GM18870 (cell line): ENCODE measurements around the gene MAL.
"Not testable (repeated sequence)": the region's sequence is repeated elsewhere in the genome, so short reads cannot be mapped to it uniquely, and the experiment has no call there.

Experiments
- ATAC-seq: cut with Tn5 transposase; IDR thresholded peaks from one replicate; pipeline ENCODE4 v1.9.1; 2021; ENCODE audit warnings: moderate library complexity; ENCODE audit not compliant: unreplicated experiment

Gene MAL

DNA sequence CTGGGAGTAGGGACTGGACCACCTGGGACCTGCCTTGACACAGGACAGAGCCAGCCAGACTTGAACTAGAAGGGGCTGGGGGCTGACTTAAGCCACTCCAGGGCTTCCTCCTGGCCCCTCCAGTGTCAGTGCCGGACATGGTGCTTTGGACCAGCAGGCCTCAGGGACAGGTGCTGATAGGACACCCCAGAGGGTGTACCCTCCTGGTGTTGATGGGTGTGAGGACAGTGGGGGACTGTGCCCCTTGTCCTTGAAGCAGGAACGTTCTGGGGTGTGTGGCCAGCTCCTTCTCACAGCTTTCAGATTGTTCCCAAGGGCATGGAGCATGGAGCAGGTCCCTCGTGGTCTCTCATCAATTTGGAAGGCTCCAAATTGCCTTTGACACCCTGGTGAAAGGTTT lies 6.8 kb downstream of the MAL start:
- no peak for ATAC-seq

DNA sequence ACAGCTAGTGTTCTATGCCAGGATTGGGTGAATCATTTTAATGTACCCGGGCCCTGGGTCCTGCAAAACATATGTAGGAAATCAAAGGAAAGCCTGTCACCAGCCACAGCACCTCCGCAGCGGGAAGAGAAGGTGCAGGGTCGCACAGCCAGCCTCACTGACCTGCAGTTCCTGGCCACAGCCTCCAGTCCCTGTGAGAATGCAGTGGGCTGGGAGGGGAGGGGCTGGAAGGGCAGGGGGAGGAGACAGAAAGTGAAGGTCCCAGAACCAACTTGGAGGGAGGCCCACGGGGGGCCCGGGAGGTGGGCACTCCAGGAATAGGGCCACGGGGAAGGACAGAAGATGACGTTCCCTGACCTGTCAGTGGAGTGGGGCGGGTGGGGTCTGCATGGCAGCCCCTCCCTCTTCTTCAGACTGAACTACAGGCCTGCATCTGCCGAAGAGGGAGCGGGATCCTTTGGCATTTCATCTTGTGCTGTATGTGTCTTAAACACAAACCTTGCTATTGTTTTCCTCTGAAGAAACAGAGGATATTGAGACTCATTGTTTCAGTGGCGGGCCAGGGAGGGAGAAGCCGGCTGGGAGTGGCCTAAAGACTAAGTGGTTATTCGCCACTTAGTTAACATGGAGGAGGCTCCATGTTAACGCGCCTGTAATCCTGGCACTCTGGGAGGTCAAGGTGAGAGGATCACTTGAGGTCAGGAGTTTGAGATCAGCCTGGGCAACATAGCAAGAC lies 7.5 kb downstream of the MAL start:
- ATAC-seq = no peak

DNA sequence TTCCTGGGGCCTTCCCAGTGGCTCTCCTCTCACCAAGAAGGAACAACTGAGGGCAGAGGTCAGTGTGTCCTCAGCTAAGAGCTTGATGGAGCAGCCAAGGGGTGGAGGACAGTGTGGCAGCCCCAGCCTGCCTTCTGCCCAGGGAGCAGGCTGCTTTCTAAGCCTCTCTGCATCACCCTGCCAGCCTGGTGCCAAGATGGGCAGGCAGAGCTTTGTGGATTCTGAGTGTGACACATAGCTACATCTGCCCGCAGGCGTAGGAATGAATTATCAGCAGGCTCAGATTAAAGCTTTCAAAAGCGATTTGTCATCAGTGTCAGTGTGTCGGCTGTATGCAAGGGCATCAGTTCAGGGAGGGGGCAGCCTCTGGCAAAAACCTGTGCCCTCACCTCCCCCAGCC lies 8.7 kb downstream of the MAL start:
- no peak for ATAC-seq

DNA sequence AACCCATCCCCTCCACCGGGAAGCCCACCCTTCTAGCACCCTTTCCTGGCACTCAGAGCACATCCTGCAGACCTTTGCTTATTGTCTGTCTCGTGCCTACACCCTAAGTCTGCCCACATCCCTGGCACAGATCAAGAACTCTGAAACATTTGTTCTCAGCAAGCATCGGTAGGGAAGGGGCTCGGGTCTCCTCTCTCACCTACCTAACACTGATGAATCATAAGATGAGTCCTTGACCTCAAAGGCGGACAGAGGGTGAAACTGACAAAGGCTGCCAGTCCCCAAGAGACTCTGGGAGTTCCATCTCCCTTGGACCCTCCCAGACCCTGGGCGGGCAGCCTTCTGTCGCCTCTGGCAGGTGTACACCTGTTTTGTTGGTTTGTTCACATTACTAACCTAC lies 9.3 kb downstream of the MAL start:
- ATAC-seq = no peak

DNA sequence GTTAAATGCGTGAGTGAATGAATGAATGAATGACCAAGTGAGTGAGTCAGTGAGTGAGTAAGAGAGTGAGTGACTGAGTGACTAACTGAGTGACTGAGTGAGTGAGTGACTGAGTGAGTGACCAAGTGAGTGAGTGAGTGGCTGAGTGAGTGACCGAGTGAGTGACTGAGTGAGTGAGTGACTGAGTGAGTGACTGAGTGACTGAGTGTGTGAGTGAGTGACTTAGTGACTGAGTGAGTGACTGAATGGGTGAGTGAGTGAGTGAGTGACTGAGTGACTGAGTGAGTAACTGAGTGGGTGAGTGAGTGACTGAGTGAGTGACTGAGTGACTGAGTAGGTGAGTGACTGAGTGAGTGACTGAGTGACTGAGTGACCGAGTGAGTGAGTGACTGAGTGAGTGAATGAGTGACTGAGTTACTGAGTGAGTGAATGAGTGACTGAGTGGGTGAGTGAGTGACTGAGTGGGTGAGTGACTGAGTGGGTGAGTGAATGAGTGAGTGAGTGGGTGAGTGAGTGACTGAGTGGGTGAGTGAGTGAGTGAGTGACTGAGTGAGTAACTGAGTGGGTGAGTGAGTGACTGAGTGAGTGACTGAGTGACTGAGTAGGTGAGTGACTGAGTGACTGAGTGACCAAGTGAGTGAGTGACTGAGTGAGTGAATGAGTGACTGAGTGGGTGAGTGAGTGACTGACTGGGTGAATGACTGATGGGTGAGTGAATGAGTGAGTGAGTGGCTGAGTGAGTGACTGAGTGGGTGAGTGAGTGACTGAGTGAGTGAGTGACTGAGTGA lies 11.3 kb downstream of the MAL start:
- no peak for ATAC-seq

DNA sequence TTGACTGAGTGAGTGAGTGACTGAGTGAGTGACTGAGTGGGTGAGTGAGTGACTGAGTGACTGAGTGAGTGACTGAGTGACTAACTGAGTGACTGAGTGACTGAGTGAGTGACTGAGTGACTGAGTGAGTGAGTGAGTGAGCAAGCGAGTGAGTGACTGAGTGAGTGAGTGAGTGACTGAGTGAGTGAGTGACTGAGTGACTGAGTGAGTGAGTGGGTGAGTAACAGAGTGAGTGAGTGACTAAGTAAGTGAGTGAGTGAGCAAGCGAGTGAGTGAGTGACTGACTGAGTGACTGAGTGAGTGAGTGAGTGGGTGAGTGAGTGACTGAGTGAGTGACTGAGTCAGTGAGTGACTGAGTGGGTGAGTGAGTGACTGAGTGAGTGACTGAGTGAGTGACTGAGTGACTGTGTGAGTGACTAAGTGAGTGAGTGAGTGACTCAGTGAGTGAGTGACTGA lies 11.9 kb downstream of the MAL start:
- ATAC-seq = no peak

DNA sequence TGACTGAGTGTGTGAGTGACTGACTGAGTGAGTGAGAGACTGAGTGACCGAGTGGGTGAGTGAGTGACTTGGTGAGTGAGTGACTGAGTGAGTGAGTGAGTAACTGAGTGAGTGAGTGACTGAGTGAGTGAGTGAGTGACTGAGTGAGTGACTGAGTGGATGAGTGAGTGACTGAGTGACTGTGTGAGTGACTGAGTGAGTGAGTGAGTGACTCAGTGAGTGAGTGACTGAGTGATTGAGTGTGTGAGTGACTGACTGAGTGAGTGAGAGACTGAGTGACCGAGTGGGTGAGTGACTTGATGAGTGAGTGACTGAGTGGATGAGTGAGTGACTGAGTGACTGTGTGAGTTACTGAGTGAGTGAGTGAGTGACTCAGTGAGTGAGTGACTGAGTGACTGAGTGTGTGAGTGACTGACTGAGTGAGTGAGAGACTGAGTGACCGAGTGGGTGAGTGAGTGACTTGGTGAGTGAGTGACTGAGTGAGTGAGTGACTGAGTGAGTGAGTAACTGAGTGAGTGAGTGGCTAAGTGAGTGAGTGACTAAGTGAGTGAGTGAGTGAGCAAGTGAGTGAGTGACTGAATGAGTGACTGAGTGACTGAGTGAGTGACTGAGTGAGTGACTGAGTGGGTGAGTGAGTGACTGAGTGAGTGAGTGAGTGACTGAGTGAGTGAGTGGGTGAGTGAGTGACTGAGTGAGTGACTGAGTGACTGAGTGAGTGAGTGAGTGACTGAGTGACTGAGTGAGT lies 12.5 kb downstream of the MAL start:
- ATAC-seq = not testable (repeated sequence)

DNA sequence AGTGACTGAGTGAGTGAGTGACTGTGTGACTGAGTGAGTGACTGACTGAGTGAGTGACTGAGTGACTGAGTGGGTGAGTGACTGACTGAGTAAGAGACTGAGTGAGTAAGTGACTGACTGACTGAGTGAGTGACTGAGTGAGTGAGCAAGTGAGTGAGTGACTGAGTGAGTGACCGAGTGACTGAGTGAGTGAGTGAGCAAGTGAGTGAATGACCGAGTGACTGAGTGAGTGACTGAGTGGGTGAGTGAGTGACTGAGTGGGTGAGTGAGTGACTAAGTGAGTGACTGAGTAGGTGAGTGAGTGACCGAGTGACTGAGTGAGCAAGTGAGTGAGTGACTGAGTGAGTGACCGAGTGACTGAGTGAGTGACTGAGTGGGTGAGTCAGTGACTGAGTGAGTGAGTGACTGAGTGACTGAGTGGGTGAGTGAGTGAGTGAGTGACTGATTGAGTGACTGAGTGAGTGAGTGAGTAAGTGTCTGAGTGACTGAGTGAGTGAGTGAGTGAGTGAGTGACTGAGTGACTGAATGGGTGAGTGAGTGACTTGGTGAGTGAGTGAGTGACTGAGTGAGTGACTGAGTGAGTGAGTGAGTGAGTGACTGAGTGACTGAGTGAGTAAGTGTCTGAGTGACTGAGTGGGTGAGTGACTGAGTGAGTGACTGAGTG lies 13.3 kb downstream of the MAL start:
- ATAC-seq = no peak

DNA sequence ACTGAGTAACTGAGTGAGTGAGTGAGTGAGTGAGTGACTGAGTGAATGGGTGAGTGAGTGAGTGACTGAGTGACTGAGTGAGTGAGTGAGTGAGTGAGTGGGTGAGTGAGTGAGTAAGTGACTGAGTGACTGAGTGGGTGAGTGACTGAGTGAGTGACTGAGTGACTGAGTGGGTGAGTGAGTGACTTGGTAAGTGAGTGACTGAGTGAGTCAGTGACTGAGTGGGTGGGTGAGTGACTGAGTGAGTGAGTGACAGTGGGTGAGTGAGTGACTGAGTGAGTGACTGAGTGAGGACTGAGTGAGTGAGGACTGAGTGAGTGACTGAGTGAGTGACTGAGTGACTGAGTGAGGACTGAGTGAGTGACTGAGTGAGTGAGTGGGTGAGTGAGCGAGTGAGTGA lies 13.9 kb downstream of the MAL start:
- ATAC-seq = no peak

DNA sequence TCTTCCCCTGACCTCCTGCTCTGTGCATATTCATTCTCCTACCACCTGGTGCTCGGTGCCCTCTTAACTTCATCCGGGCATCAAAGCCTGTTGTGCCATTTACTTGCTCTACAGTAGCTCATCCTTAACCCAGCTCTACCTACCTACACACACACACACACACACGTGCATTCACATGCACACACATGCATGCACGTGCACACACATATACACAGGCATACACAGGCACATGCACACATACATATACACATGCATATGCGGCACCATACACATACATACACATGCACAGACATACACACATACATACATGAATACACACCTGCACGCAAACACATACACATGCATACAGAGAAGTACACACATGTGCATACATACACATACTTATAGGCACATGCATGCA lies 14.5 kb downstream of the MAL start:
- ATAC-seq = no peak

DNA sequence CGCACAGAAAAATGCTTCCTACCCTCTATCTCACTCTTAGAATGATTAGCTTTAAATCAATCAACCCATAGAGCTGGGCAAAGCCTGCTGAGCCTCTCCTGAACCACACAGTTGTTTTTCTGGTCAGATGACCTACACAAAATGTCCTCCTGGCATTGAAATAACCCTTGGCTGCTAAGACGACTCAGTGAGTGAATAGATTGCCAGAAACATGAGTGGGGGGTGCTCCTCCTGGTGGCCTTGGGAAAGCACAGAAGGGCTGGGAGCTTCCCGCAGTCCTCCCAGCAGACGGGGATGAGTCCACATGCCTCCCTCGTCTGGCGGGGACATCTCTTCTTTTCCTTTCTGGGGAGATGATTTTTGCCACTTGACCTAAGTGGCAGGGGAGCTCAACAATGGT lies 14.9 kb downstream of the MAL start:
- no peak for ATAC-seq

DNA sequence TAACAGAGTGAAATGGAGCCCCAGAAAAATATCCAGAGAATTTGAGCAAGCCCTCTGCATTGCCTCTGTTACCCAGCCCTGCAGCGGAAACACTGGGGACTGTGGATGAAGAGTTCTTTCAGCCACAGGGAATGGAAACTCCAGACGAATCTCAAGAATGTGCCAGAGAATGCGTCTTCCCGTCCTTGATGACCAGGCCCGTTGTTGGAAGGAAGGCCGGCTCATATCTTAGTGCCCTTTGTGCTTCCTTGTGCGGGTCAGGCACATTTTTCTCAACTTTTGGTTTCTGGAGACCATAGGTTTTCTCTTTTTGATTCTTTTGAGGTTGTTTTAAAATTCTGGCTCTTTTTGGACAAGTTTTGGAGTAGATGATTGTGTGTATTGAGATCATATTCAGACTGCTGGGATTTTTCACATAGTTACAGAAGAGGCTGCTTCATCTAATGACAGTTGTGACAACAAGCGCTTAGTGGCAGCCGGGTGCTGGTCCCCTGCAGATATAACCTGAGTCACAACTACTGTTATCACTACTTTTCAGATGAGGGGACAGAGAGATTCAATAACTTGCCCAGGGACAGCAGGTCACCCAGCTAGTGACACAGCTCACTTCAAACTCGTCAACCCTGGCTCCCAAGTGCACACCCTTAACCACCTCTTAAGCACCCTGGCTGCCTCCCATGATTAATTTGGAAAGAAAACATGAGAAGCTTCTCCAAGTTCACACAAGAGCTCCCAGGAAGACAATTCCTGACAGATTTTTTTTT lies 15.7 kb downstream of the MAL start:
- no peak for ATAC-seq

DNA sequence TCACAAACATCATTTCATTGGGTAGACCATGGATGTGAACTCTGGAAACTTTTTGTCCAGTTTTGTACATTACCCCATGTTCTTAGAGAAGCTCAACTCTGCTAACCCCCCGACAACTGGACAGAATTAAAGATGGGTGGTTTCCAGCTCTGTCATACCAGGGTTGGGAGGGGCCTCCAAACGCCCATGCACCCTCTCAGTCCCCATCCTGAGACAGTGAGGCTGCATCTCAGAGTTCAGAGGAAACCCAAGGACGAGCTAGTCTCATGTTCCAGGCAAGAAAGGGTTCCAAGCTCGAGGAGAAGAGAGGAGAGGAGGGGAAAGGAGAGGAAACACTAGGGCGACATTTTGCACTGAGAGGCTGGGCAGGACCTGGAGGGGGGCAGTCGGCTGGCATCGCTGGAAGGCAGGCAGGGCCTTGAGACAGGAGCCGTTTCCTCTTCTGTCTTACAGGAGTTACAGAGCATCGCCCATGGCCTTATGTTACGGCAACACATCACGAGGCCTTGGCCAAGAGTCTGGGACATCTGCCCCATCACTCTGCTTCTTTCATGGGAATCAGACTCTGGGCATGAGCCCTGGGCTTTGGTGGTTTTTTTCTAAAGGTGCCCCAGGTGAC lies 16.4 kb downstream of the MAL start:
- no peak for ATAC-seq

DNA sequence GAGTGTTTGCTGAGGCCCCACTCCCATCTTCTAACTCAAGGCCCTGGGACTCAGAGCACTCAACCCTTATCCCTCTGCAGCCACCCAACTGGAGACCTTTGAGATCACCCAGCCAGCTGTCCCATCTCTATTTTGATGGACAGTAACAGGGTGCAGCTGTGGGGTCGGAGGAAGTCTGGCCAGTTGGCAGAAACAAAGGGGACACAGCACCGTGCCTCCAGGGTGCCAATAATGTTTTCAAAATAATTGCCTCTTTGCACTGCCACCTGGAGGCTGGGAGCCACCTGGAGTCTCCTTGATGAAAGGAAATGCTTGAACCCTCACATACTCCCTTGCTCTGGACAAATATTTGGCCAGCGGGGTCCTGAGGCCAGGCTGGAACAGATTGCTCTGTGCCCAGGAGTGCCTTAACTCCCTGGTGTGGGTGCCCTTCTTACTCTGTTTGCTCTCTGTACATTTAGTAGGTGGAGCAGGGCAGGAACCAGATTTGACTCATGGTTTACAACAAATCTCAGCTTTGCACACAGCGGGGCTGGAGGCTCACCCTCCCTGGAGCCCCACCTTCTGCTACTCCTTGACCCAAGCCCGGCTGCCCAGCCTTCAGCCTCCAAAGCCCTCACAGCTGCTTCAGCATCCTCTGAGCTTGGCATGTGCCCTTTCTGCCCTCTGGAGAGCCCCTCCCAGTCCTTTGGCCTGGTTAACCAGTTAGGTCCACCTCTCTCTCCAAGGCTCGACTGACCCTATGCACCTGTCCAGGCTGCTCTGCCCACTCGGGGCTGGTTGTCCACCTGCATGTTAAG lies 17.2 kb downstream of the MAL start:
- no peak for ATAC-seq

DNA sequence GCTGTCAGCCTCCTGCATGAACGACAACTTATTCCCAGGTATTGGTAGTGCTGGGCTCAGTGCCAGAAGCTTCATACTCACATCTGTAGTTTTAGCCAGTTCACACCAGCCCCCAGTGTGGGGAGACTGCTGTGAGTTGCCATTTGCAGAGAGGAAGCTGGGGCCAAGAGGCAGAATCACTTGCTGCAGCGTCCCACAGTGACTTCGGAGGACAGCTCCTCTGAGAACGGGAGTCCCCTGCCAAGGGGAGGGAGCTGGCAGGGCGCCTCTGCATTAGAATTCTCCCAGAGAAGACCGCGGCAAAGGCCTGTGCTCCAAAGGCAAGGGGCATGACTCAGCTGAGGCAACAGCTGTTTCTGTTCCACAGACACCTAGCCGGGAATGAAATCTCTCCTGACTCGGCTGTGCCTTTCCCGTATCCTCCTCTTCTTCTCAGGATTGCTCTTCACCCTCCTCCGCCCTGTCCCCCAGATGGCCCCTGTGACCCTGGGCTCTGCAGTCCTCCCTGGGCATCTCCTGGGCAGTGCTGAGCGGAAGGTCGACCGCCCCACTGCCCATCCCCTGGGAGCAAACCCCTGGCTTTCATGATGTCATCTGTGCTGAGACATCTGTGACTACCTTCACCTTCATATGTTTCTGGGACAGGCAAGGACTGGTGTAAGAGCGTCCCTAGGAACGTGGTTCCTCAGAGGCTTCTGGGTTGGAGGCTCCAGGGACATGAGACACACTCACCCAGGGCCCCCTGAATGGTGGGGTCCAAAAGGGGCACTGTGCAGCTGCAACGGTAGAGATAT lies 18.0 kb downstream of the MAL start:
- peak; percentile 42 for ATAC-seq

DNA sequence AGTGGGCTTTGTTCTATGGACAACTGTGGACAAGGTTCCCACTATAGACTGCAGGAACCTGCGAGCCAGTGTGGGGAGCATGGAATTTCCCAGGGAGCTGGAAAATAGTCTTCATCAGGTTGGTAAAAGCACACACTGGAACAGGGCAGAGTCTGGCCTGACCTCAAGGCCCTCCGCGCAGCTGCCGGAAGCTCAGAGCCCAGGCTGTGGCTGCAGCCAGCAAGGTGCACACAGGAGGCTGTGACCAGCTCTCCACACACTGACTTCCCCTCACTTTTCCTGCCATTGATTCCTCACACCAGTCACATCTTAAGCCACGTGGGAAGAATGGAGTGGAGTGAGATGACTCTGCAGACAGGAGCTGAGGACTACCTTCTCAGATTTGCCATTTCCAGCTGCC lies 19.1 kb downstream of the MAL start:
- no peak for ATAC-seq

DNA sequence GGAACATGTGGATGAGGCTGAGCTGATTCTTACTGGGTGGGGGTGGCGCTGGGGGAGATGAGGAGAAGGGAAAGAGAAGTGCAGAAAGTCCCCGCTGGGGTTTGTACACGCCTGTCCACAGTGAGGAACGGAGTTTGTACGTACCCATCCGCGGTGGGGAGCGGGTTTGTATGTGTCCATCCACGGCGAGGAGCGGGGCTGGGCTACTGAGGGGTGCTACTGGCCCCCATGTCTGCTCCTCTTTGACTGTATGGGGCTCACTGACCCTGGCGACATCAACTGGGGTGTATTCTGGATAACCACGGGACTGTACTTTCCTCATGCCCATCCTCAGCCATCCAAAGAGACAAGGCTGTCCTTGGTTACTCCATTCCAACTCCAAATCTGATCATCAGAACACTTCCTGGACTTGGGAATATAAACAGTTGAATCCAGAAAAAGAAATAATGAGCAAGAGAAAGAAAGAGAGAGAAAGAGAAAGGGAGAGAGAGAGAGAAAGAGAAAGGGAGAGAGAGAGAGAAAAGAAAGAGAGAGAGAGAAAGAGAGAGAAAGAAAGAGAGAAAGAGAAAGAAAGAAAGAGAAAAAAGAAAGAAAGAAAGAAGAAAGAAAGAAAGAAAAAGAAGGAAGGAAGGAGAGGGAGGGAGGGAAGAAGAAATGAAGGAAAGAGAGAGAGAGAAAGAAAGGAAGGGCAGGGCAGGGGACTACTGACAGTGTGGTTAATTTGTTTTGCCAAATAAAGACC lies 21.0 kb downstream of the MAL start:
- no peak for ATAC-seq
